IMR-90 (cell line): Measurements from ENCODE around the gene TIMP1. TPM values are rescaled to one million over a fixed set of nuclear protein-coding genes. Genes with fewer than 3 reads are reported as not detected.

Source experiments
- ATAC-seq: fragments of 200-7000 bp; cut with Tn5 transposase; 2 replicates; pipeline ENCODE4 v1.9.1; 2020; ENCODE audit warnings: low read depth, mild to moderate bottlenecking, moderate library complexity
- BruUV-seq: library from RNA; stranded (reverse); fragments of 400-500 nt; replicated peaks from 2 replicates; lab custom pipeline; 2021; lab: Mats Ljungman, UMichigan
- CTCF ChIA-PET: fragments of 300-600 bp; formaldehyde crosslinking; extraction: SDS; loops from one replicate; lab custom pipeline; 2021; ENCODE audit warnings: antibody characterized with exemption; lab: Yijun Ruan, JAX
- POLR2A ChIA-PET: fragments of 300-600 bp; sonication (Branson Sonifier 250); formaldehyde crosslinking; loops from one replicate; lab custom pipeline; 2022; ENCODE audit warnings: antibody characterized with exemption; ENCODE audit not compliant: unreplicated experiment; lab: Charles Lee
- DNase-seq: peaks from one replicate; pipeline ENCODE4 v3.0.0; 2013
- H2AFZ ChIP-seq: replicated peaks from 2 replicates; pipeline ENCODE3; 2013; ENCODE audit warnings: low read length, mild to moderate bottlenecking; ENCODE audit not compliant: poor library complexity
- H2AK5ac ChIP-seq: 2 replicates; pipeline ENCODE4 v1.6.1; 2013; ENCODE audit warnings: low read depth, low read length, inconsistent platforms
- H2AK9ac ChIP-seq: replicated peaks from 2 replicates; pipeline ENCODE3; 2013; ENCODE audit warnings: mild to moderate bottlenecking, low read depth, low read length, moderate library complexity; ENCODE audit not compliant: poor library complexity
- H2BK120ac ChIP-seq: 2 replicates; pipeline ENCODE4 v1.6.1; 2013; ENCODE audit warnings: low read depth, low read length, inconsistent platforms
- H2BK15ac ChIP-seq: 3 replicates; pipeline ENCODE4 v1.6.1; 2013; ENCODE audit warnings: low read depth, low read length, inconsistent platforms
- H2BK20ac ChIP-seq: 2 replicates; pipeline ENCODE4 v1.6.1; 2013; ENCODE audit warnings: low read depth, mild to moderate bottlenecking, inconsistent platforms, low read length, moderate library complexity
- H2BK5ac ChIP-seq: 2 replicates; pipeline ENCODE4 v1.6.1; 2013; ENCODE audit warnings: mild to moderate bottlenecking, low read depth, low read length, inconsistent platforms; ENCODE audit not compliant: poor library complexity, severe bottlenecking
- H3K14ac ChIP-seq: replicated peaks from 2 replicates; pipeline ENCODE4 v1.6.1; 2013; ENCODE audit warnings: low read depth, low read length, inconsistent platforms
- H3K18ac ChIP-seq: 2 replicates; pipeline ENCODE4 v1.6.1; 2013; ENCODE audit warnings: low read depth, low read length, control low read depth
- H3K23ac ChIP-seq: 2 replicates; pipeline ENCODE4 v1.6.1; 2013; ENCODE audit warnings: low read depth, low read length, inconsistent platforms
- H3K27ac ChIP-seq: 2 replicates; pipeline ENCODE4 v1.5.1; 2013; ENCODE audit warnings: mild to moderate bottlenecking, control low read depth, low read length; ENCODE audit not compliant: insufficient read depth
- H3K27me3 ChIP-seq: 2 replicates; pipeline ENCODE4 v1.6.1; 2013; ENCODE audit warnings: low read length; ENCODE audit not compliant: control insufficient read depth, insufficient read depth
- H3K36me3 ChIP-seq: 2 replicates; pipeline ENCODE4 v1.6.1; 2013; ENCODE audit warnings: low read length, mixed read lengths; ENCODE audit not compliant: control insufficient read depth, insufficient read depth
- H3K4ac ChIP-seq: 2 replicates; pipeline ENCODE4 v1.6.1; 2013; ENCODE audit warnings: low read depth, low read length, inconsistent platforms
- H3K4me1 ChIP-seq: 2 replicates; pipeline ENCODE4 v1.6.1; 2013; ENCODE audit warnings: low read length, mixed read lengths; ENCODE audit not compliant: control insufficient read depth, insufficient read depth
- H3K4me2 ChIP-seq: 2 replicates; pipeline ENCODE4 v1.6.1; 2013; ENCODE audit warnings: low read depth, mild to moderate bottlenecking, control low read depth, low read length, moderate library complexity
- H3K4me3 ChIP-seq: 2 replicates; pipeline ENCODE4 v1.5.1; 2013; ENCODE audit warnings: low read depth, mild to moderate bottlenecking, control low read depth, low read length, moderate library complexity; ENCODE audit not compliant: insufficient read depth
- H3K56ac ChIP-seq: 2 replicates; pipeline ENCODE4 v1.6.1; 2013; ENCODE audit warnings: low read length, inconsistent platforms; ENCODE audit not compliant: insufficient read depth; ENCODE audit errors: extremely low read depth
- H3K79me1 ChIP-seq, 2 experiments: 2 replicates each; pipeline ENCODE4 v1.6.1; 2013; ENCODE audit warnings: low read length in 2 of 2, inconsistent platforms in 1 of 2, low read depth in 1 of 2
- H3K9ac ChIP-seq: 2 replicates; pipeline ENCODE4 v1.6.1; 2013; ENCODE audit warnings: low read depth, low read length, control low read depth
- H3K9me1 ChIP-seq: 2 replicates; pipeline ENCODE4 v1.6.1; 2013; ENCODE audit warnings: low read length, inconsistent platforms; ENCODE audit not compliant: insufficient read depth
- H3K9me3 ChIP-seq: 2 replicates; pipeline ENCODE4 v1.6.1; 2013; ENCODE audit warnings: low read length; ENCODE audit not compliant: control insufficient read depth, insufficient read depth
- H4K20me1 ChIP-seq: 2 replicates; pipeline ENCODE4 v1.6.1; 2013; ENCODE audit warnings: low read length, inconsistent platforms; ENCODE audit not compliant: insufficient read depth
- H4K5ac ChIP-seq: 2 replicates; pipeline ENCODE4 v1.6.1; 2013; ENCODE audit warnings: mild to moderate bottlenecking, low read depth, low read length, control low read depth
- H4K8ac ChIP-seq, 2 experiments: 2 replicates each; pipeline ENCODE4 v1.6.1; 2013; ENCODE audit warnings: low read depth in 2 of 2, low read length in 2 of 2, control low read depth in 1 of 2, inconsistent platforms in 1 of 2
- H4K91ac ChIP-seq: 2 replicates; pipeline ENCODE4 v1.6.1; 2013; ENCODE audit warnings: low read depth, low read length, inconsistent platforms; ENCODE audit not compliant: insufficient read depth
- BHLHE40 ChIP-seq: fragments of 150-350 bp; IDR thresholded peaks from 2 replicates; pipeline ENCODE4 v1.6.1; 2016; ENCODE audit warnings: mild to moderate bottlenecking, low read depth, low read length
- CEBPB ChIP-seq: IDR thresholded peaks from 2 replicates; pipeline ENCODE4 v1.6.1; 2012; ENCODE audit warnings: low read depth, low read length, improper control_type of control experiment
- CHD1 ChIP-seq: IDR thresholded peaks from 2 replicates; pipeline ENCODE4 v1.6.1; 2012; ENCODE audit warnings: low read depth, low read length, improper control_type of control experiment
- ELK1 ChIP-seq: fragments of 150-350 bp; IDR thresholded peaks from 2 replicates; pipeline ENCODE4 v1.6.1; 2016; ENCODE audit warnings: low read depth, mild to moderate bottlenecking, low read length, moderate library complexity, borderline replicate concordance
- FOS ChIP-seq: fragments of 150-350 bp; IDR thresholded peaks from 2 replicates; pipeline ENCODE4 v1.6.1; 2016; ENCODE audit warnings: low read depth, low read length
- MAFK ChIP-seq: IDR thresholded peaks from 2 replicates; pipeline ENCODE4 v1.6.1; 2012; ENCODE audit warnings: low read depth, low read length, improper control_type of control experiment
- MAZ ChIP-seq: IDR thresholded peaks from 2 replicates; pipeline ENCODE4 v1.6.1; 2012; ENCODE audit warnings: low read depth, mild to moderate bottlenecking, low read length, improper control_type of control experiment, moderate library complexity, borderline replicate concordance
- MXI1 ChIP-seq: IDR thresholded peaks from 2 replicates; pipeline ENCODE4 v1.6.1; 2012; ENCODE audit warnings: low read depth, mild to moderate bottlenecking, low read length, moderate library complexity, borderline replicate concordance
- NFE2L2 ChIP-seq: fragments of 150-350 bp; IDR thresholded peaks from 2 replicates; pipeline ENCODE4 v1.6.1; 2016; ENCODE audit warnings: low read depth, mild to moderate bottlenecking, low read length
- POLR2A ChIP-seq: IDR thresholded peaks from 2 replicates; pipeline ENCODE4 v1.6.1; 2012; ENCODE audit warnings: mild to moderate bottlenecking, low read depth, low read length
- RAD21 ChIP-seq: IDR thresholded peaks from 2 replicates; pipeline ENCODE4 v1.6.1; 2012; ENCODE audit warnings: low read length, improper control_type of control experiment
- RCOR1 ChIP-seq: IDR thresholded peaks from 2 replicates; pipeline ENCODE4 v1.6.1; 2012; ENCODE audit warnings: mild to moderate bottlenecking, low read length, improper control_type of control experiment; ENCODE audit not compliant: insufficient replicate concordance
- RFX5 ChIP-seq: IDR thresholded peaks from 2 replicates; pipeline ENCODE4 v1.8.0; 2012; ENCODE audit warnings: low read depth, mild to moderate bottlenecking, low read length, moderate library complexity
- SMC3 ChIP-seq: fragments of 150-350 bp; IDR thresholded peaks from 2 replicates; pipeline ENCODE4 v1.6.1; 2016; ENCODE audit warnings: low read depth, mild to moderate bottlenecking, antibody characterized with exemption, low read length, moderate library complexity
- WGBS, 2 experiments: methylation state at CpG; one replicate each; pipeline versions ENCODE4 v1.1.5 to v1.1.7; 2013; ENCODE audit warnings: missing lambda C conversion rate in 2 of 2; ENCODE audit not compliant: insufficient read length in 1 of 2; ENCODE audit errors: extremely low coverage in 2 of 2; 5-methylcytosine and 5-hydroxymethylcytosine counted together
- dilution Hi-C: fragments of 300-500 bp; cut with HindIII; formaldehyde crosslinking; loops from one replicate; pipeline ENCODE4 v1.14.3; 2018; ENCODE audit warnings: low sequenced_read_pairs; ENCODE audit not compliant: unreplicated experiment
- in situ Hi-C: fragments of 300-500 bp; cut with MboI; formaldehyde crosslinking; loops from 3 replicates; pipeline ENCODE4 v1.14.3; 2019; ENCODE audit warnings: low sequenced_read_pairs, inconsistent platforms, mixed read lengths
- intact Hi-C: fragments of 100-400 bp; cut with micrococcal nuclease; formaldehyde crosslinking; loops from 2 replicates; pipeline ENCODE4 v1.10.0; 2022
- polyA plus RNA-seq, 3 experiments: library from polyadenylated mRNA; depleted of rRNA; stranded (reverse); fragments of >200 nt; gene quantifications; 2 replicates each; pipeline ENCODE4 v1.2.3, GENCODE V29; 2012; ENCODE audit warnings: low replicate concordance in 1 of 3
- total RNA-seq: library from RNA; depleted of rRNA; stranded (reverse); fragments of >200 nt; gene quantifications from 2 replicates; pipeline ENCODE4 v1.2.3, GENCODE V29; 2012
- TF ChIP-seq, protein P1 (sequence below): conservative IDR thresholded peaks from 2 replicates; pipeline ENCODE4 v1.5.1; 2012; ENCODE audit warnings: mild to moderate bottlenecking, low read depth, low read length, improper control_type of control experiment
- TF ChIP-seq, protein P2 (sequence below): fragments of 150-350 bp; IDR thresholded peaks from 2 replicates; pipeline ENCODE4 v1.6.1; 2017; ENCODE audit warnings: mild to moderate bottlenecking, antibody characterized with exemption, low read length, low read depth

TIMP1 gene
- total and polyA plus RNA-seq, 2 of the 4 experiments (the other 2 are of a cell fraction): 512 to 3,078 TPM

DNA sequence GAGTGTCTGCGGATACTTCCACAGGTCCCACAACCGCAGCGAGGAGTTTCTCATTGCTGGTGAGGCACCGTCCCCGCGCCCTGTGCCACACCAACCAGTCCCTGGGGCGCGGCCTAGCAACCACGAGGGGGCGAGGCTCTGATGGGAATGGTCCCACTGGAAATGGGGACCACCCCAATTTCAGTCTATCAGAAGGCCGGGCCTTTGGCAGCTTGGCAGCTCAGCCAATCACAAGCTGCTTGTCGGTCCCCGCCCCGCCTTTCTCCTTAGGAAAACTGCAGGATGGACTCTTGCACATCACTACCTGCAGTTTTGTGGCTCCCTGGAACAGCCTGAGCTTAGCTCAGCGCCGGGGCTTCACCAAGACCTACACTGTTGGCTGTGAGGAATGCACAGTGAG is 3.0 kb downstream of the TIMP1 start:
- 68% methylated on average over 10 of the region's 16 CpGs; no CpG with 5 or more reads in 1 of the 2 experiments for WGBS, 2 experiments
- Histone ChIP-seq H3K79me1 (peaks cover 3 to 30% of the 10 kb centered on the region in 2 experiments; a peak in 2 of 4 replicates), H4K91ac (no peak overlapping the region), H3K27ac (no peak overlapping the region), H3K4me1 (peaks cover 8% of the 10 kb centered on the region), H2BK5ac (no peak overlapping the region), H4K5ac (no peak overlapping the region), H3K18ac (no peak overlapping the region), H2BK120ac (no peak overlapping the region), H3K9me3 (no peaks in the 10 kb centered on the region), H3K14ac (no peak overlapping the region), H3K4me2 (peak overlapping the region; percentile 77; the same call in 1 of the 2 replicates), H2AK9ac (no peak overlapping the region), H2BK20ac (no peak overlapping the region), H2AK5ac (no peak overlapping the region), H3K9me1 (no peaks in the 10 kb centered on the region), H3K56ac (no peak overlapping the region), H3K36me3 (peaks cover 23% of the 10 kb centered on the region), H3K9ac (no peak overlapping the region), H4K20me1 (peaks cover 30% of the 10 kb centered on the region), H4K8ac (no peak overlapping the region), H3K23ac (no peak overlapping the region), H3K27me3 (no peaks in the 10 kb centered on the region), H2BK15ac (no peak overlapping the region), H2AFZ (peak overlapping the region; percentile 10), H3K4me3 (no peak overlapping the region), H3K4ac (no peak overlapping the region)
- ChIA-PET POLR2A (no interaction called here), CTCF (no interaction called here)
- in situ Hi-C loops: no loop called here
- intact Hi-C loops: loop anchor here (5.0 kb wide), 1 partner anchor 57 kb away; no protein-coding TSS in a partner anchor
- dilution Hi-C loops: no loop called here
- TF ChIP-seq SMC3: no peak
- TF ChIP-seq ELK1: no peak
- TF ChIP-seq, protein P1, sequence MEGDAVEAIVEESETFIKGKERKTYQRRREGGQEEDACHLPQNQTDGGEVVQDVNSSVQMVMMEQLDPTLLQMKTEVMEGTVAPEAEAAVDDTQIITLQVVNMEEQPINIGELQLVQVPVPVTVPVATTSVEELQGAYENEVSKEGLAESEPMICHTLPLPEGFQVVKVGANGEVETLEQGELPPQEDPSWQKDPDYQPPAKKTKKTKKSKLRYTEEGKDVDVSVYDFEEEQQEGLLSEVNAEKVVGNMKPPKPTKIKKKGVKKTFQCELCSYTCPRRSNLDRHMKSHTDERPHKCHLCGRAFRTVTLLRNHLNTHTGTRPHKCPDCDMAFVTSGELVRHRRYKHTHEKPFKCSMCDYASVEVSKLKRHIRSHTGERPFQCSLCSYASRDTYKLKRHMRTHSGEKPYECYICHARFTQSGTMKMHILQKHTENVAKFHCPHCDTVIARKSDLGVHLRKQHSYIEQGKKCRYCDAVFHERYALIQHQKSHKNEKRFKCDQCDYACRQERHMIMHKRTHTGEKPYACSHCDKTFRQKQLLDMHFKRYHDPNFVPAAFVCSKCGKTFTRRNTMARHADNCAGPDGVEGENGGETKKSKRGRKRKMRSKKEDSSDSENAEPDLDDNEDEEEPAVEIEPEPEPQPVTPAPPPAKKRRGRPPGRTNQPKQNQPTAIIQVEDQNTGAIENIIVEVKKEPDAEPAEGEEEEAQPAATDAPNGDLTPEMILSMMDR: no peak
- TF ChIP-seq NFE2L2: no peak
- TF ChIP-seq POLR2A: no peak; the same call in 1 of the 2 replicates
- TF ChIP-seq MAFK: no peak
- TF ChIP-seq, protein P2, sequence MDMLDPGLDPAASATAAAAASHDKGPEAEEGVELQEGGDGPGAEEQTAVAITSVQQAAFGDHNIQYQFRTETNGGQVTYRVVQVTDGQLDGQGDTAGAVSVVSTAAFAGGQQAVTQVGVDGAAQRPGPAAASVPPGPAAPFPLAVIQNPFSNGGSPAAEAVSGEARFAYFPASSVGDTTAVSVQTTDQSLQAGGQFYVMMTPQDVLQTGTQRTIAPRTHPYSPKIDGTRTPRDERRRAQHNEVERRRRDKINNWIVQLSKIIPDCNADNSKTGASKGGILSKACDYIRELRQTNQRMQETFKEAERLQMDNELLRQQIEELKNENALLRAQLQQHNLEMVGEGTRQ: no peak
- no peak for TF ChIP-seq MXI1
- no peak for TF ChIP-seq RCOR1
- no peak for TF ChIP-seq FOS
- TF ChIP-seq BHLHE40: no peak
- no peak for TF ChIP-seq MAZ
- TF ChIP-seq CHD1: no peak
- no peak for TF ChIP-seq CEBPB
- TF ChIP-seq RFX5: no peak
- TF ChIP-seq RAD21: no peak
- ATAC-seq (no peak), DNase-seq (no peak)
- BruUV-seq: TSS peak; percentile 44
